Skeletal muscle cell (primary cell): ENCODE data around the gene ZNF474.
A peak's percentile ranks its signal among the peaks of the same experiment; 100 is the strongest.

Experiments used
- DNase-seq: peaks from one replicate; pipeline ENCODE4 v3.0.0-alpha.2; 2010; ENCODE audit warnings: low read depth
- H3K4me3 ChIP-seq: 2 replicates; pipeline ENCODE4 v1.5.1; 2011; ENCODE audit warnings: low read depth, mild to moderate bottlenecking, control low read depth, low read length, moderate library complexity

The ZNF474 gene

DNA sequence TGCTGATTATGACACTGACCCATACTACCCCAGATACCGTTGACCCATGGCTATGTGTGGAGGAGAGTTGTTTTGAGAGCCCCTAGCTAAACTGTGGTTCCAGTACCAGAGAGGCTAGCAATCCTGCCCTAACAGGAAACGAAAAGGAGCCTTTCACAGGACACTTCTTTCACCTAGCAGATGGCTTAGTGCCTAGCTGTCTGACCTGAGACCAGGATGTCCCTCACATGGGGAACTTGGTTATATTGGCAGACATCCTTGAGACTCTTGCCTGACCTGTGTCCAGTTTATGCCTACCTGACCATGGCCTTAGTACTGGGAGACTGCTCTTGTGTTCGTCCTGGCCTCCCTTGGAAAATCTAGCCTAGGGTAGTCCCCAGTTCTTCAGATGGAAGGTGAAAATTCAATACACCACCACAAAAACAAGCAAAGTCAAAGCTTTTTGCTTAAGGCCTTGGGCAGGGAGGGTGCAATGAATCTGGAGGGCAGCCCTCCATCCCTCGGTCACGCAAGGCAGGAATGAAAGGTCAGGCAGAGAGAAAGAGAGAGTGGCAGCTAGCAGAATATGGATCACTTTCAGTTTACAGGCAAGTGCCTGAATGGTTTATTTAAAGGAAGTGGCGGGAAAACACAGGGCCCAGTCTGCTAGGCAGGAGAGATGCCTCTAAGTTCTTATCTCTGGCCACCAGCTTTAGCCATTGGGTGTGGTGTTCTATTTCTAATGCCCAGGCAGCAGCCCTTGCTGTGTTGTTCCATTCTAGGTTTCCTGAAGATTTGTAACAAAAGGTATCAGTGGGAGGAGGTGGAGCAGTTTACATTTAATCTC lies 16.4 kb upstream of the ZNF474 start:
- H3K4me3 ChIP-seq = no peak overlapping the region
- no peak for DNase-seq

DNA sequence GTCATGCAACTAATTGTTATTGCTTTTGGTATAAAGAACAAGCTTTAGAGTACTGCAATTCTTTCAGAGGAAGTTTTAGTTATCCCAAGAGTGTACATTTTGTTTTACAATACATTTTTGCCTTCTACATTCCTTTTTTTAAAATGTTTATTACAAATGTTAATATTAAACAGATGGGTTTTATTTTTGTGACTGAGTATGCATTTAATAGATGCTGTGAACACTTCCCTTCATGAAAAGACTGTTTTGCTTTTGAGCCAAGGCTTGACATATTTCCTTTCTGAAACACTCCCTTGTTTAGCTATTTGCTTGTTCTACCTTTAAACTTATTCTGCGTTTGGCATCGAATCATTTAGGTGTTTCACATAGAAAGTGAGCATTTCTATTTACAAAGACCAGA lies 14.8 kb upstream of the ZNF474 start:
- H3K4me3 ChIP-seq = no peak overlapping the region
- no peak for DNase-seq

DNA sequence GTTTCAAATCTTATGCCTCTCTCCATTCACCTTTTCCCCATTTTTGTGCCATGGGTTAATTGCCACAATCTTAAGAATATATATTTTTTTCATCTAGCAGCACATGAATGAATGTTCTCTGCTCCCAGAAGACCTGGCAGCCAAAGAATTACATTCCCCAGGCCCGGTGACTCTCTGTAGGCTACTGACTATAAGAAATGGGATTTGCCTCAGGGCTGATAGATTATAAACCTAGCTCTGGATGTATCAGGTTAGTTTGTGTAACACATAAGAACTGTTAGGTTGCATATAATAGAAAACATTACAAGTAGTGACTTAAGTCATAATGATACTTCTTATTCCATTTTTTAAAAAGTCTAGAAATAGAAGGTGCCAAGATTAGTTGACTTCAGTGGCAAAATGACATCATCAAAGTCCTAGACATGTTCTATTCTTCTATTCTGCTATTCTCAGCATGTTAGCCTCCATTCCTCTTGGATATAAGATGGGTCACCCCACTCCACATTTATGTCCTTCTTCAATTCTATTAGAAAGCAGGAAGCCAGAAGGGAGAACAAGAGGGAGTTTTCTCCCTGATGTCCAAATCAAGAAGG lies 10.9 kb upstream of the ZNF474 start:
- no peak overlapping the region for H3K4me3 ChIP-seq
- DNase-seq = no peak

DNA sequence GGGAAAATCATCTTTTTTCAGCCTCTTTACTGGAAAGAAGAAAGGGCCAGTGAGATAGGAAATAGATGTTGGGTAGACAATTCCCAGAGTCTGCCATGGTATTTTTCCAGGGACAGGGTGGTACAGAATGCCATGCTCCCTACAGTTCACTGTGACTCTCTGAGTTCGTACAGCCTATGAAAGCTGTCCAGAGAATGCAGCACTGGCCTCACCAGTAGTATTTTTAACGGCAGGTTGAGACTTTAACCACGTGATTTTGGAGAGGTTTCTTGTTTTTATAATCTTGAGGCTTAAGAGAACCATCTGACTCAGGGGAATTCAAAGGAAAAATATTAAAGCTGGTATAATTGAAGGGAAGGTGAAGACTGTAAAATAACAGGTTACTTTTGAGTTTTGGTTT lies 10.1 kb upstream of the ZNF474 start:
- no peak overlapping the region for H3K4me3 ChIP-seq
- DNase-seq = no peak

DNA sequence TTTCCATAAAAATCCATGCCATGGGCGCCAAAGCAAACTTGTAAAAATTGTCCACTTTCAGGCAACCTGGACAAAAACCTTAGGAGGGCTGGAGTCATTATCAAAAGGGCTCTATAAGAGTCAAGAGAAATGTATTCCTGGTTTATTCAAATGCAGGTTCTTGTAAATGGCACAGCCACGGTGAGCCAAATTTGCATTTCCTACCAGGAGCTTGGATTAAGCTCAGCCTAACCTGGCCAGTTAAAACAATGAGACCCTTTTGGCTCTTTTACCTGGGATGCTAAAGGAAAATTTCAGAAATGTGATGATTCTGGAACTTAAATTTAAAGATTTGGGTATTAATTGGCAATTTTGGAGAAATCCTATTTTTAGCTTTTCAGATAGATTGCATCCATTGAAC lies 8.9 kb upstream of the ZNF474 start:
- DNase-seq = no peak

DNA sequence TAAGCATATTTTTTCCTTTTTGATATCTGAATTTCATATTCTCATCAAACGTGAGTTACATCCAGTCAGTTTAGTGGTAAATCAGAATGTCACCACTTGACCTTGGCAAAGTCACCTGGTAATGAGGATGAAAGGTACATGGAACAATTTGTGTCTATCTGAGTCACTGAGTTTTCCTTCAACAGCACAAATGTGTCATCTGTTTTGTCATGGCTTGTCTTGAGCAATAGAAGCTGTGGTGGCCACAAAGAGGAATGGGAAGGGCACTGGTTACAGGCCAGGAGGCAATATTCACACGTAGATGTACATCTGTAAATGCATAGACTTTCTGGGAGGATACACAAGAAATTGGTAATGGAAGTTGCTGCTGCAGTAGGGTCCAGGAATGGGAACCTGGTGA lies 8.4 kb upstream of the ZNF474 start:
- no peak overlapping the region for H3K4me3 ChIP-seq
- DNase-seq = no peak

More for the DNA sequence above, 8.9 kb upstream of the ZNF474 start:
- no peak overlapping the region for H3K4me3 ChIP-seq

DNA sequence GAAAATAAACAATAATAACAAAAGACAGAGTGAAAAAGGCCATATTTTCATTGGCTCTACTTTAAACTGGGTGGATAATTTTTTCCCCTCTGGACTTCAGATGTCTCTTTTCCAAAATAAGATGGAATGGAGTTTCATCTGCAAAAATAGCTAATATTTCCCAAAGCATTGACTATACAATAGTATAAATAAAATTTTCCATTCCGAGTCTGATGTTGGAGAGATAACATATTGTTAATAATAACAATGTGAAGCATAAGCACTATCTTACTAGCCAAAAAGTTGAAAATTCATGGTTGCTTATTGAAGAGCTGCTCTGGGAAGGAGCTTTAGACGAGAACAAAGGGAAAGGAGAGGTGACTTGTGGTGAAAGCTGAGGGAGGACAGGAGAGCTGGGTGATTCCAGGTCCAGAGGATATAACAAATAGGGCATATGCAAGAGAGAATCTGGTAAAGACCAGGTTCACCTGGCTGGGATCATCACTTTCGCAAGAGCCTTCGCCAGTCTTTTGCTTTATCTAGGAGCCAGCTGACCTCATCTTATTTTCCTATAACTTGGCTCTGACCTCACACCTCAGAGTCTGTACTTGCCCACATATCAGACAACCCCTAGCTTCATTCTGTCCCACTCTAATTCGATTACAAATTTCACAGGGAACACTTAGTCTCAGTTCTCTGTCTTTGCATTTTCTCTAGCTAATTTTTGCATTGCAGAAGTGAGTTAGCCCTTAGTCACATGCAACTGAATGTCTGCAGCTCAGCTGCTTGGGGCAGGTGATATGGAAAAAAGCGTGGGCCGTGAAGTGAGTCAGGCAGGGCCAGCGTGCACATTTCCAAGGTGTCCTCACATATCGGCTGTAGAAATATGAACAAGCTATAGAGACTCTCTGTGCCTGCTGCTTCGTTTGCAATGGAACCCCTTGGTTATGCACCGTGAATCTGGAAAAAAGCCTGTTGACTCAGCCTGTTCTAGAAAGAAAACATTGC lies 7.6 kb upstream of the ZNF474 start:
- H3K4me3 ChIP-seq = no peak overlapping the region
- no peak for DNase-seq

DNA sequence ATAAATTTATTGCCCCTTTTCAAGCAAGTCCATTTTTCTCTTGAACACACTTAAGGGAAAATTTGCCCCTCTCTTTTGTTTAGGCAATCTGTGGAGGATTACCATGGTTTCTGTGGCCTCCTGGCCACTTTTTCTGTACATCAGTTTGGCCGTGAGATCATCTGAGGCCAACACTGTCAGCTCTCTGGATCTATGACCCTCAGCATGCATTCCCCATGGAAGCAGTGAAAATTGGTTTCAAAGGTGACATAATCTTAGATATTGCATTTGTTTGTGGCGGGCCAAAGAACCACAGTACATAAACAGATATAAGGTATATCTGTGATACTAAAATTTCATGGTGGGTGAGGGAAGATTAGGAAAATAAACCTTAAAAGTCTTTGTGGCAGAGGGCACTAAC lies 4.6 kb upstream of the ZNF474 start:
- H3K4me3 ChIP-seq = no peak overlapping the region
- no peak for DNase-seq

DNA sequence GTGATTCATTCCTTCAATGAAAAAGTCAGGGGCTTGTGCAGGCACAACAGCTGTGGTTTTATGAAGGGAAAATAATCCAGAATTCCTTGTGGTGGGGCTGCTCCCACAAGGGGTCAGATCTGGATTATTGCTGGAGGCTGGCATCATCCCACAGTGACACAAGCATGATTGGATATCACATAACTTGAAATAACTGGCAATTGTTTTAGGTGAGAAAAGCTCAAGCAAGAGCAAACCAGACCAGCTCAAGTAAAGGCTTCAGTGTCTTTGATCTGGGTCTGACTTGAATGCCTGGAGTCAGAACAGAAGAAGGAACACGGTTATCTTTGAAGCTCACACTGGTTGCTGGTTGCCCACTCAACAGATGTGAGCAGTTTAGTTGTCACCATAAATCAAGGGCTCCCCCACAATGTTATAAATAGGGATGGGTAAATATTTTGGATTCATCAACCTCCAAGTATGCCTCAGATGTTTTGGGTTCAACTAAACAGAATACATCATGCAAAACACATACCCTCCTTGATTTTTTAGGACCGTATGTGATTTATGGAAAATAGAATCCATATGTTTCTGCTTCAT lies 3.1 kb upstream of the ZNF474 start:
- peak; percentile 72 for DNase-seq
- H3K4me3 ChIP-seq = no peak overlapping the region

DNA sequence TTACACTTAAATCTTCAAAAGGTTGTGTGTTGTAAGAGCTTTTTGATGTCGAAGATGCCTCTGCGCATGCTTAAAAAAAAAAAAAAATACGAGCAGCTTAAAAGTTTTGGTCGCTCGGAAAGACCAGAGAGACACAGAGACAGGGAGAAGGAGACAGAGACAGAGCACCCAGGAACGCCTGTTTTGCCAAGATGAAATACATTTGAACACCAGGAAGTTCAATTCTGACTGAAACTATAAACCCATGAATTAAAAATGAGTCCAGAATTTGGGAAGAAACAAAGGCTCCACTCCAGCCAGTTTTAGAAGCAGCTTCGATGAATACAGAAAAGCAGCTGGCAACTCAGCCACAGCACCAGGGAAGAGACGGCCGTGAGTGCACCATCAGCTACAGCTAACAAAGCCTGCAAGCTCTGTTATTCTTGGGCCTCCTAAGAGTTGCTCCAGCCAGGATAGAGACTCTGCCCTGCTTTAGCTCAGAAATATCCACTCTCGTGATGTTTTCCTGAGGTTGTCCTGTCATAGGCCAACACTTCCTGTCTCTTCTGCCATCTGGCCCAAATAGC lies 2.5 kb upstream of the ZNF474 start:
- no peak overlapping the region for H3K4me3 ChIP-seq
- DNase-seq = no peak

DNA sequence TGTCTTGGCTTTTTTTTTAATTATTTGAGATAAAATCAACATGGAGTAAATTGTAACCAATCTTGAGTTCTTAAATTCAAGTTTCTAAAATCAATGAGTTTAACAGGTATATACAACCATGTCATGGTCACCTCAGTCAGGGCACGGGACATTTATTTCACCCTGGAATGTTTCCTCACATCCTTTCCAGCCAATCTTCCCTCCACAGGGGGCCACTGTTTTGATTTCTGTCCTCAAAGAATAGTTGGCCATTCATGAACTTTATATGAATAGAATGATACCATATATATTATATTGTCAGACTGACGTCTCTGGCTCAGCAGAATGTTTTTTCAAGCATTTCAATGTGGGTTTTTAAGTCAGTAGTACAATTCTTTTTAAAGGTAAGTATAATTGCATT lies 806 bp downstream of the ZNF474 start:
- H3K4me3 ChIP-seq = no peak overlapping the region
- DNase-seq = no peak

DNA sequence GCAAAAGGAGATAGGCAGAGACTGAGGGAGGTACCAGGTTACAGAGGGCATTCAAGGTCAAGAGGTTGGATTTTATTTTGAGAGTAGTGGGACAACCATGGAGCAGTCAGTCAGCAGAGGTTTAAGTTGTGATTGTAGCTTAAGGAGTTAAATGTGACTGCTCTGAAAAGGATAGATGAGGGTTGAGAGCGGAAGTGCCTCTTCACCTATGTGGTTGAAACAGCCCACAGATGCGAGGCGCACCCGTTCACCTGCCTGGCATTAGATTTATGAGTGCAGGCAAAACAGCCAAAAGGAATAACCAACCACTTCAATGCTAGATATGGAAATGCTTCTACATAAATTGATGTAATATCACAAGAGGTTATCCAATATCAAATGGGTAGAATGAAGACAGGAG lies 8.4 kb downstream of the ZNF474 start:
- no peak for DNase-seq
- H3K4me3 ChIP-seq = no peak overlapping the region

DNA sequence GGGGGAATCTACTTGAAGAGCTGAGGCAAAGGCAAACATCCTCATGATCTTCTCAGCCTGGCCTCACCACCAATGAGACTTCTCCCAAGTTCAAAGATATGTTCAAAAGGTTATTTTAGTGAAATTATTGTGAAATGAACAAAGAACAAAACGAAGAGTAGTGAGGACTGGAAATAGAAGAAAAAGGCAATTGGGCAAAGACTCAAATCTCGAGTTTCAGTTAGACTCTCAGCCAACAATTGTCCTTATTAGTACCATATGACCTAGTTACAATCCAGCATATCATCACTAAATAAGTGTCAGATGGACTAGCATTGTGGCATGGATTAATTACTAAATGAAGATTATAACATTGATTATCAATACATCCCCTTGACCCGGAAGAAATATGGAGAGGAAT lies 9.0 kb downstream of the ZNF474 start:
- no peak for DNase-seq
- H3K4me3 ChIP-seq = no peak overlapping the region

DNA sequence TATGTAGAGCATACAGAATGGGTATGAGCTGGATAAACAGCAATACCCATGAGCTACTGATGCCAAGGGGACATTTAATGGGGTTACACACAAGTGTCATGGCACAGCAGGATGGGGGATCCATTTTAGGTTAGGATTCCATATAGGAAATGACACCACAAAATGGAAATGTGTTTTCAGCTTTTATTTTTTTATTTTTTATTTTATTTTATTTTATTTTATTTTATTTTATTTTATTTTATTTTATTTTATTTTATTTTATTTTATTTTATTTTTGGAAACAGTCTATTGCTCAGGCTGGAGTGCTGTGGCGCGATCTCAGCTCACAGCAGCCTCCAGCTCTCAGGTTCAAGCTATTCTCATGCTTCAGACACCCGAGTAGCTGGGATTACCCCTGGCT lies 11.6 kb downstream of the ZNF474 start:
- DNase-seq = no peak
- no peak overlapping the region for H3K4me3 ChIP-seq

DNA sequence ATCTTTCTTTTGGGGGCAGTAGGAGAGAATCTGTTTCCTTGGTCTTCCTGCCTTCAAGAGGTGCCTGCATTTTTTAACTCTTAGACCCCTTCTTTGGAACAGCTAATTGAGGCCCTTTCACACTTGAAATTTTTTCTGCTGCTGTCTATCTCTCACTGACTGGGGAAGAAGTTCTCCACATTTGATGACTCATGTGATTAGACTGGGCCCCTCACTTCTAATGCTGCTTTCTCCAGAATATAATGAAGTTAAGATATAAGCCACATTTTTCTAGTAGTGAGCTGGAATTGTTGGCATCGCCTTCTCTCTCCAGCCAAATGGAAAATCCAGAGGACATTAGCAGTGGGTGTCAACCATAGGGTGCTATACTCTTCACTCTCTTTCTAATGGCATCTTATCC lies 12.4 kb downstream of the ZNF474 start:
- DNase-seq = no peak
- H3K4me3 ChIP-seq = no peak overlapping the region

DNA sequence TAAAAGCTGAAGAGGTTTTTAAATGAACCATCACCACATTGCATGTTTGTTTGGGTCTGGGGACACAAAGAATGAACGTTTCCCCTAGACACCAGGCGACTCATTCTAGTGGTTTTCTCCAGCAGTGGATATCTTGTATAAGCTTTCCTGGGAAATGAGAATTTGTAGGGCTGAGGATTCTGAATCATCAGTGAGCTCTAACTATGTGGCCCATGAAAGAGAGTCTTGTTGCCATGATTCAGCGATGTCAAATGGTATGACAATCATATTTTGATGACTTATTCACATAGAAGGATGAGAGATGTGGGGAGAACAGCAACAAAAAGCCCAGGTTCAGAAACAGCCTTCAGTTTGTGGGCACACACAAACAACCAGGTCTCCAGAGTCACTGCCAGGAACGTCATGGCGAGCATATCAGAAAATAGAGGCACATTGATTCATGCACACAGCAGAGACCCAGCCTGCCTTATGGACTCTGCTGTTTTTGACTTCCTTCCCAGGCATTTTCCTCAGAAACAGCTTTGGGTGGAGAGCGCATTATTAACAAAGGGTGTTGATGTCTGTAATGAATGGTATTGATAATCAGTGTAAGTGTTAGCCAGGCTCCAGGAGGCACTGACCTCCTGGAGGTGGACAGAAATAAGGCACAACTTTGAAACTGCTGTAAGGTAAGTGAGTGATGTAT lies 13.3 kb downstream of the ZNF474 start:
- DNase-seq = no peak
- no peak overlapping the region for H3K4me3 ChIP-seq

DNA sequence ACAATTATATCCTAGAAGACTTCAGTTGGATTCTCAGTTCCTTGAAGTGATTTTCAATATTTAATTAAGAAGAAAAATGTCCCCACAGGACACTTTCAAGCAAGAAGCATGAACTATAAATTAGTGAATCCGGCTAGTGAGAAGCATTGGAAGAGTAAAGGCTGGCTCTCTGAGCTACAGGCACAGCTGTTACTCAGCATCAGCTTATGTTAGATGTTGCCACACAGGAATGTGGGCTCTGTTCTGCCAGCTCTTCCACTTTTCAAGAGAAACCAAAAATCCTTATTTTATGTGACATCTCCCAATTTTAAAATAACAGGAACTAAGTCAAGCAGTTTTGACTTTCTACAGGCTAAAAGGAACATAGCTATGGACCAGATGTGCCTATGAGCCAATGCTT lies 14.9 kb downstream of the ZNF474 start:
- DNase-seq = no peak
- no peak overlapping the region for H3K4me3 ChIP-seq

DNA sequence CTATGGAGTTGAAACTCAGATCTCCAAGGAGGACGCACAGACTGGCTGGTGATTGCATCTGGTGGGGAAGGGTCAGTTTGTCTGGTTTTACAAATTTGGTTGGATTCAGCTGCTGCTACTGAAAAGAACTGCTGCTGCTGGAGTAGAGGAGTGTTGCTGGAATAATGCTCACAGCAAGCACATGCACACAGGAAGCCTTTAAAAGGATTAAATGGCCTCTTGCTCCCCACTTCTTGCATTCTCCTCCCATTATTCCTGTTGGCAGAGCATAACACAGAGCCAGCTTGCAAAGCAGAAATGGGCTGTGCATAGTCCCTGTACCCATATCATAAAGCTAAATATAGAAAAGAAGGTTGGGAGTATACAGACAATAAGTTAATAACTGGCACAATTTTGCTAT lies 16.6 kb downstream of the ZNF474 start:
- no peak for DNase-seq
- H3K4me3 ChIP-seq = no peak overlapping the region
